NCI-H2196 (cell line): Measurements from ENCODE around the gene OSBPL7.

Experiments
- DNase-seq: peaks from one replicate; lab custom pipeline; 2025; ENCODE audit not compliant: unreplicated experiment; lab: John Stamatoyannopoulos, UW

OSBPL7 gene

DNA sequence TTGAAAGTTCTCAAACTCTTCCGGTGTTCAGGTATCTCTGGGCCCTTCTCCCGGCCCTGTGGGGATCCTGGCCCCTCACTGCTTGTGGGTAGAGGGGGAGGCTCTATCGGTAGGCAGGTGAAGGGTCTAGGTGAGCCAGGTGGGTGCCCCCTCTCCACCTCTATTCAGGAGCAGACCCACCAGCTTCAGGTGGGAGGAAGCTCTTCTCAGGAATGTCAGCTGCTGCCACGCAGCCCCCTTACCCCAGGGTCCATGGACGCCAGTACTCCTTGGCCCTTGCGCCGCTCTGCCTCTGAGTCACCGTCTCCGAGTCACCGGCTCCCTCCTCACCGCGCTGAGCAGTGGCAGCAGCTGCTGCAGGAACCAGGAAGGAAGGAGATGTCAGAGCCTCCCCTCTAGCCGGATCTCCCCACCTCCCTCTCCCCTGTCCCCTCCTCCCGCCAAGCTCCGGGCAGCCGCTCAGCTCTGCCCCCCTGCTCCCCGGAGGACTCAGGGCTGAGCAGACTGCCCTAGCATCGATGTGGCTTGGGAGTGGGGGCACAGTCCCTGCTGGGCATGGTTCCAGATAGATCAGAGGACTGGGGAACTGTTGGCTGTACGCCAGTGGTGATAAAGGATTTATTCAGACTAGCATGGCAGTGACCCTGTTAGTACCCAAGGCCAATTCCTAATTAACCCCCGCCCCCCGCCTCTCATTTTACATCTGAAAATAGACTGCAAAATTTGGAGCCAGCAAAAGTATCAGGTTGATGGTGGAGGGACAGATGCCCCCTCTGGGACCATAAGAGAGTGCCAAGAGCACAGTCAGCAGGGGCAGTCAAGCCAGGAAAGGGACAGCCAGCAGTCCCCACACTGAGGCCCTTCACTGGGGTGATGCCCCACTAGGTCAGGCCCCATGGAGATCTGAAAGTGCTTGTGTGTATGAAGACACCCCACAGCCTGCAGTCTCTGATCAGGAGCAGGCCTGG lies at the start of gene OSBPL7:
Gene OSBPL7, minus strand, starts transcription at position 371 of the 968 bp plus-strand sequence. CDS start 1,516 bp downstream, outside the sequence.
- peak; percentile 83 for DNase-seq

DNA sequence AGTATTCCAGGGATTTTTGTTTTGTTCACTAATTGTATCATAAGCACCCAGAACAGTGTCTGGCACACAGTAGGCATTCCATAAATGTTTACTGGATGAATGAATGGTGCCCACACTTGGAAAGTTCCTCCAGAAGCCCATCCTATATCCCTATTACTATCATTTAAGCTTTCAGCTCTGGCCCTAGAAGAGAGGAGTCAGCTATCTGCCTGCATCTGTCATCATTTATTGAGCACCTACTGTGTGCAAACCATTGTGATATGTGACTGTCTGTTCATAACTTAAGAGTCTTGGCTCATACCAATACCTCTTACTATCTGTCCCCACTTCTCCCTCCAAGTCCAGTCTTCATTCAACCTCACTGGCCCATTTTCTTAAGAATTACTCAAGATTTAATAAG lies 49.5 kb upstream of the OSBPL7 start:
- no peak for DNase-seq

- no peak for DNase-seq
Observed at GRCh38 chr17:47870056-47870455, 48.5 kb upstream of the OSBPL7 start.

DNA sequence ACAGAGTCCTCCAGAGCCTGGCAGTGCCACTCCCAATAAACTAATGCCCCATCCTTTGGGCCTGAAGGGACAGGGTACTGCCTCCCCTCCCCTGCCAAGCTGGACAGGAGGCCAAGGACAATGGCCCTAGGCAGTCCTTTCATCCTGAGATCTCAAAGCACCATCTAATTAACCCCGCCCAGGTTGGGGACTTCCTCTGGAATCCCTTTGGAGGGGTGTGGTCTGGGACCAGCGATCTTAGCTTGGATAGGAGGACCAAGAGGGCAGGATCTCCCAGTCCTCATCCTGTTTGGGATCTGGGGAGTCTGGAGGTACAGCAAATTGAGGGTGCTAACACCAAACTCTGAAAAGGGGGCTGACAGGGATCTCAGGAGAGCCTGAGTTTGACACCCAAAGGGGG lies 47.5 kb upstream of the OSBPL7 start:
- no peak for DNase-seq

DNA sequence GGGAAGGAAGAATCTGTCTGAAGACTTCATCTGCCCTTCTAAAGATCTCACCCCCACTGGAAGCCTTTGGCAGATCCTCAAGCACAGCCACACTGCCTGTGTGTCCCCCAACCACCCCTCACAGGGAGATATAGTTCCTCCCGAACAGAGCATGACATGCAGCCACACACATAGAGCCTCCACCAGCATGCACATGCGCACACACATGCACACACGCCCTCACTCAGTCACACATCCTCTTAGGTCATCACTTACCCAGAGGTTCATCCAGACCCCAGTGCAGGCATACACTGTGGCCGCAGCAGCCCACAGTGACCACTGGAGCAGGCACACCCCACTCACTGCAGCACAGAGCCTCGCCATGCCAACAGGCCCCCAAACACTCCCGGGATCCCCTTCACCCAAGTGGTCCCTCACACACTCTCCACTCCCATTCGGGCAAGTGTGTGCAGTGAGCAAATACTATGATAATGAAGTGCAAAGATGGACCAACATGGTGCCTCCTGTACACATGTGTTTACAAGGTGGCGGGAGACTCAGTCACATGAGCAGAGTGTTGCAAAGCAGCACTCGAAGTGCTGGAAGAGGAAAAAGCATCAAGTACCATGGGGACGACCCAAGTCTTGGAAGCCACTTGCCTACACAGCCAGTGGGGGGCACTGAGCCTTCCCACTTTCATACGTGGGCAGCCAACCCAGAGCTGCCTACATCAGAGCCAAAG lies 46.4 kb upstream of the OSBPL7 start:
- no peak for DNase-seq

- no peak for DNase-seq
Observed at GRCh38 chr17:47866941-47867340, 45.3 kb upstream of the OSBPL7 start.

DNA sequence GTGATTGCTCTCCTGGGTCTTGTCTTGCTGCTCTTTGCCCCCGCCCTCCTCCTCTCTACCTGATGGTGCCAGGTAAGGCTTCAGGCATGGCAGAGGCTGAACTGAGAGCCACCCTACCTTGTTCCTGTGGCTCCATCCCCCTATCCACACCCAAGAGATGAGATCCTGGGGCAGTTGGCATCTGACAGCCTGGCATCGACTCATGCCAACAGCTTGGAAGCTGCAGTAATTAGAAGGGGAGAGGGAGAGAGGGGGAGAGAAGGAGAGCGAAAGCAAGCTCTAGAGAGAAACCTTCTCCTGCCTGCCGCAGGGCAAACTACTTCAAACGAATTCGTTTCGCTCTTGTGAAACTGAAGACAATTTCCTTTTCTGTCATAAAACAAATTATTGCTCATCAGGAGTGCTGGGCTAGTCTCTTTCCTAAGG lies 43.2 kb upstream of the OSBPL7 start:
- DNase-seq, result no peak

- peak; percentile 18 for DNase-seq
Observed at GRCh38 chr17:47862621-47863440, 41.2 kb upstream of the OSBPL7 start.

DNA sequence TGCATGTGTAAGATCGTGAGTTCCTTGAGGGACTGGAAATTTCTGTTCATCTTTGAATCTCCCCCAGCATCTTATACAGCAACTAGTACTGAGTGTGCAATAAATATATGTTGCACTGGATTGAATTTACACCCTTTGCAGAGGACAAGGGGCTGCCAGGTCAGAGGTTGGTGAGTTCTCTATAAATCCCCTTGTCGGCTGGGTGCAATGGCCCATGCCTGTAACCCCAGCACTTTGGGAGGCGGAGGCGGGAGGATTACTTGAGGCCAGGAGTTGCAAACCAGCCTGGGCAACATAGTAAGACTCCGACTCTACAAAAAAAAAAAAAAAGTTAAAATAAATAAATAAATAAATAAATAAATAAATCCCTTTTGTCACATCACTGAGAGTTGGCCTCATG lies 38.8 kb upstream of the OSBPL7 start:
- DNase-seq, result no peak

- no peak for DNase-seq
Observed at GRCh38 chr17:47857551-47858455, 36.2 kb upstream of the OSBPL7 start.

DNA sequence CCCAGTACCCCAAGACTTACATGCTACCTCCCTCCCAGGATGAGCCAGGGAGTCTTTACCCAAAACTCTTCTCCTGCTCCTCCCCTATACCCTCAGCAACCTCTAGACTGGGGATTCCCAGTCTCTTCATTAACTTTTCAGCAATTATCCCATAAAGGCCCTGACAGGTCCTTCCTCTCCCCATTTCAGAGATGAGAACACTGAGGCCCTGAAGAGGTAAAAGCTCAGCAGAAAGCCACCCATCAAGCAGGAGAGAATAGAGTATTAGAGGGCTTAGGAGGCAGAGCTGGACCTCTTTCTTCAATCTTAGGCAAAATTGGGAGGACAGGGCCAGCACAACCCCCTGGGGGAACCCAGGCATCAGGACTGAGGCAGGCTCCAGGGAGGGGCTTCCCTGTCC lies 35.2 kb upstream of the OSBPL7 start:
- DNase-seq, result no peak

DNA sequence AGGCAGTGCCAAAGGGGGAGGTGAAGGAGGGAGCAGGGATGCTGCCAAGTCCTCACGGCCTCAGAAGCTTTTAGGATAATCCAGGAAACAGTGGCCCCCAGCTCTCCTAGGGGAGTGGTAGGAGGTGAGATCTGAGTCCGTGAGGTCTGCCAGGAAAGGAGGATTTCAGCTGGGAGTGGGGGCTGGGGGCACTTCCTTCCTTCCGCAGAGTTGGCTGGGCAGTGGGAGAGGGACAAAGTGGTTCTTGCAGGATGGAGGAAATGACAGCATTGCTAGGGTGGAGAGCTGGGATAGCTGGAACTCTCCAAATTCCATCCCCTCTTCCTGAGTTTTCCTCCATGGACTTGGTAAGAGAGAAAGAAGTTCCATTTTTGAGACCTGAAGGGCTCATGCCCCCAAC lies 34.1 kb upstream of the OSBPL7 start:
- DNase-seq, result no peak

DNA sequence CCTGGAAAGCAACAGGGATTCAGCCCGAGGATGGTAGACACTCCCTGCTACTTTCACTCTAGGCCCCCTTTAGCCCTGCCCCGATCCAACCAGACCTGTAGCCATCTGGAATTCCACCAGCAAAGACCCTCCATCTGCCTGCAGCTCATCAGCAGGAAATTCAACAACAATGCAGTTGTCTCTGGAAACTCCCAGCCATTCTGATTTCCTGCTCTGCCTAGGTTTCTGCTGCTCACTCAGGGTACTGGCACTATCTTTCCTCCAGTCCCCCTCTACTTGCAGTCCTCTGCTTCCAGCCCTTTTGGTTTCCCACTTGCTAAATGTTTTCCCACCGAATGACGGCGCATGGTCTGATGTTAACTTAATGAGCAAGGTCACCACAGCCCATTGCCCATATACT lies 32.0 kb upstream of the OSBPL7 start:
- DNase-seq, result no peak

DNA sequence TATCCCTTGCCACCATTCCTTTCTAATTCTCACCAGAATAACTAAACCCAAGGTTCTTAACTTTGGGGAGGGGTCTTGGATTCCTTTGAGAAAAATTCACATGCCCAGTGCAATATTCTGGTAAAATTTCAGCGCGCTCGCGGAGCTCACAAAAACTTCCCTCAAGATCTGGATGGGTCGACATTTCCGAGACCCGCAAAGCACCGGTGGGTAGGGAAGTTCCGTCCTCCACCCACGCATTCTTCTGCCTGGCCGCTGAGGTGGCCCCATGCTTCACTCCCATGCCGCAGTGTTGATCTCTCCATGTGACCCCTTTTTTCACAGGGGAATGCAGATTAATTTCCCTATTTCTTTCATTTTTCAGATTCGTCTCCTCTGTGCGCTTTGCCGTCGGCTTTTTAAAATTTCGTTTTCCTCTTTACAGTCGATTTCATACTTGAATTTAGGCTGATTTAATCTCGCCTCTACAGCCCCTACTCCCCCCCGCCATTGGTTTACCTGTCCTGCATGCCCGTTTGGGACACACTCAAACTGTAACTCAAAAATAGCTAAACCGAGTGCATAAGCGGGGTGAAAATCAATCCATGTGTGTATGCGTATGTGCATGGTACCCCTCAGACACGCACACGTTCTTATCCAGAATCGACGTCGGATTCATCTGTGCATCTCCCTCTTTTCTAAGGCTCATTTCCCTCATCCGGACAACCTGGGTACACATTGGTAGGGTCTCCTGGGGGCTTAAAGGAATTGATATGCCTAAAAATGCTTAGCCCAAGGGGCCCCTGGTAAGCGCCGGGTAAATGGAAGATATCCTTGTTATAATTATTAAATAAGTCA lies 30.7 kb upstream of the OSBPL7 start:
- DNase-seq, result no peak

DNA sequence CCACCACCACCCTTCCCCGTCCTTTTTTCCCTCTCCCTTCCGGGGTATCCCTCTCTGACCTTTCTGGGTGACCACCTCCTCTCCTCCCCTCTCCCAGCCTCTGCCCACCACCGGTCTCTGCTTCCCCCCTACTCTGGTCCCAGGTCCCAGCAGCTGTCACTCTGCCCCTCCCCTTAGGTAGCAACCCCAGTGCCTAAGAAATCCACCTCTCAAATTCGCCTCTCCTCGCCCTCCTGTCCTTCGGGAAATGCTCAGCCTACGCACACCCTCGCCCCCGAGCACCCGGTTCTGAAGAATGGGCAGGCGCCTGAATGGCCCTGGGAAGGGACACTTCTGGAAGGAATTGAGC lies 30.1 kb upstream of the OSBPL7 start:
- DNase-seq, result no peak

DNA sequence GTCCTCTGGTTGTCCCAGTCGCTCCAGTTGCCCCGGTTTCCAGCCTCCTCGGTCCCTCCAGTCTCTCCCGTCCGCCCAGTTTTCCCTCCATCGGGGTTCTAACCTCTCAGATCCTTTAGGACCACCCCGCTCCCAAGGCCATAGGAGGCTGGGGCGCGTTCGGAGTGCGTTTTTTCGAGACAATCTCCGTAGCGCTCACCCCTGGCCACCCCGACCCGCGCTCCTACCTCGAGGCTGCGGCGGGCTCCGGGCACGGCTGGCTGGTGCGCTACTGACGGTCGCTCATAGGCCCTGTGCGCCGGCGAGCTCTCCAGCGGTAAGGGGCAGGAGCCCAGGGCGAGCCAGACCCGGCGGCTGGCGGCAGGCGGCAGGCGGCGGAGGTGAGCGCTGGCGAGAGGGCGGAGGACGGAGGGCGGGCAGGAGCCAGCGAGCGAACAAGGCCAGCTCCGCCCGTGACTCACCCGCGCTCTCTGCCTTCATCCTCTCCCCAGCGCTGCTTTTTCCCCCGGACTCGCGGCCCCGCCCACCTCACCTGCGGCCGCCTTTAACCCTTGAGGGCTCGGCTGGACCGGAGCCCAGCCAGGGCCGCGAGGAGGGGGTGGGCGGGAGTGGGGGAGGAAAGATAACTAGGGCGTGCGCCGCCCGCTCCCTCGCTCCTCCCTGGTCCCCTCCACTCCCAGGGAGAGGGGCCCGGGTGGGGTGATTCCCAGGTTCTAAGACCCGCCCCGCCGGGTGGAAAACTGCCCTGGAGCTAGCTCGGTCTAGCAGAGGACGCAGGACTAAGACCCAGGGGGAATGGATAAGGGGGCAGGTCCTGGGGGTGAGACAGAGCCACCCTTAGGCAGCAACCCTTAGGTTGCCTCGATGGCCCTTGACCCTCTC lies 29.3 kb upstream of the OSBPL7 start, which contains the start of gene SP6:
Gene SP6, minus strand, starts transcription at position 472 of the 882 bp plus-strand sequence. CDS start 2,734 bp downstream, outside the sequence.
- peak; percentile 75 for DNase-seq

GRCh38 chr17:47850373-47850691 lies 28.7 kb upstream of the OSBPL7 start:
- DNase-seq, result no peak

DNA sequence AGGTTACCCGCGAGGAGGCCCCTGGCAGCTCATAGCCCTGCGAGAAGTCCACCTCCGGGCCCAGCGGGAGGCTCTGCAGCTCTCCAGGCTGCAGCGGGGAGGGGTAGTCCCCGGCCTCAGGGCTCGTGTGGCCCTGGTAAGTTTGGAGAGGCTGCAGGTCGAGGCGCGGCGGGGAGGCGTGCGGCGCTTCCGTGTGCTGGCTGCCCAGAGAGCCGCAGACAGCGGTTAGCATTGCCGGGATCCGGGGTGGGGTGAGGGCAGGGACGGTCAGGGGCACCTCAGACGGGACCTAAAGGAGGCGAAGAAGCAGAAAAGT lies 26.6 kb upstream of the OSBPL7 start:
- no peak for DNase-seq
